Tibial nerve (tissue), 4 donors: ENCODE results near the gene GALNT13. TPM values are rescaled to one million over a fixed set of nuclear protein-coding genes. Genes with fewer than 3 reads are reported as not detected.

Experiments
- DNase-seq, 2 donors: peaks; one replicate each; pipeline ENCODE4 v3.0.0-alpha.2; 2019; ENCODE audit warnings: low spot score in 2 of 2
- H3K27ac ChIP-seq, 4 donors: fragments of 200-600 bp; sonication (generic) in 3 of 4; one replicate each; pipeline ENCODE4 v1.5.1; 2017 to 2019; ENCODE audit warnings: mild to moderate bottlenecking in 1 of 4
- H3K27me3 ChIP-seq, 2 donors: fragments of 200-600 bp; sonication (generic) in 1 of 2; one replicate each; pipeline versions ENCODE4 v1.5.1 to v1.6.0; 2017 to 2019
- H3K36me3 ChIP-seq, 3 donors: fragments of 200-600 bp; sonication (generic); one replicate each; pipeline ENCODE4 v1.5.1; 2018 to 2019
- H3K4me1 ChIP-seq, 4 donors: fragments of 200-600 bp; sonication (generic) in 3 of 4; one replicate each; pipeline ENCODE4 v1.5.1; 2017 to 2019
- H3K4me3 ChIP-seq, 4 donors: fragments of 200-600 bp; sonication (generic) in 3 of 4; one replicate each; pipeline ENCODE4 v1.5.1; 2017 to 2019; ENCODE audit warnings: mild to moderate bottlenecking in 1 of 4, moderate library complexity in 1 of 4
- H3K9me3 ChIP-seq, 4 donors: fragments of 200-600 bp; sonication (generic) in 3 of 4; one replicate each; pipeline ENCODE4 v1.5.1; 2017 to 2019
- CTCF ChIP-seq, 5 experiments: fragments of 200-600 bp in 3 of 5; fragments of 450-650 bp in 2 of 5; sonication (generic) in 3 of 5; IDR thresholded peaks; one replicate each; pipeline ENCODE4 v1.5.1; 2016 to 2019; ENCODE audit warnings: antibody characterized with exemption in 5 of 5, mild to moderate bottlenecking in 3 of 5, moderate library complexity in 2 of 5
- EP300 ChIP-seq, 2 donors: sonication (generic); formaldehyde crosslinking; IDR thresholded peaks; one replicate each; pipeline ENCODE4 v1.6.1; 2017; ENCODE audit warnings: antibody characterized with exemption in 2 of 2, mild to moderate bottlenecking in 1 of 2
- POLR2A ChIP-seq, 2 donors: fragments of 450-650 bp; IDR thresholded peaks; one replicate each; pipeline ENCODE4 v1.6.1; 2017; ENCODE audit warnings: antibody characterized with exemption in 2 of 2, mild to moderate bottlenecking in 2 of 2, moderate library complexity in 2 of 2
- WGBS, 2 donors: methylation state at CpG; one replicate each; pipeline ENCODE4 v1.1.5; 2018; 5-methylcytosine and 5-hydroxymethylcytosine counted together
- total RNA-seq, 4 donors: library from RNA; depleted of rRNA; stranded (reverse); fragments of >200 nt; gene quantifications; one replicate each; pipeline ENCODE4 v1.1.0, GENCODE V29; 2016

GALNT13 gene
- total RNA-seq, 4 donors from 2014 or later, result under 0.01 to 3.1 (median 1.3) TPM; not detected in 1

- TF ChIP-seq EP300 (IDR thresholded peaks at IDR 0.05) (no peak), CTCF (IDR thresholded peaks at IDR 0.05) (no peak), POLR2A (IDR thresholded peaks at IDR 0.05) (no peak)
- WGBS, 2 donors, result 28 to 40% methylated on average over 2 of the region's 2 CpGs
- H3K27me3 ChIP-seq, result no peaks in the 10 kb centered on the region
- no peaks in the 10 kb centered on the region for H3K36me3 ChIP-seq
- H3K9me3 ChIP-seq, result peaks cover 0 to 19% (median 8%) of the 10 kb centered on the region in 4 donors
- H3K4me3 ChIP-seq, result no peak overlapping the region
- H3K27ac ChIP-seq, result no peak overlapping the region
- no peak for DNase-seq
- H3K4me1 ChIP-seq, result no peaks in the 10 kb centered on the region
Observed at GRCh38 chr2:154187948-154188347, 316.2 kb downstream of the GALNT13 start.

- no peak overlapping the region for H3K27ac ChIP-seq
- WGBS, 2 donors, result 61 to 69% methylated on average over 2 of the region's 2 CpGs
- no peak for TF ChIP-seq EP300 (IDR thresholded peaks at IDR 0.05)
- TF ChIP-seq CTCF (IDR thresholded peaks at IDR 0.05), result no peak
- H3K36me3 ChIP-seq, result no peaks in the 10 kb centered on the region
- no peak for DNase-seq
- H3K27me3 ChIP-seq, result no peaks in the 10 kb centered on the region
- H3K4me1 ChIP-seq, result no peaks in the 10 kb centered on the region
- H3K4me3 ChIP-seq, result no peak overlapping the region
- peaks cover 0 to 12% (median 6%) of the 10 kb centered on the region in 4 donors for H3K9me3 ChIP-seq
Observed at GRCh38 chr2:154189953-154190352, 318.2 kb downstream of the GALNT13 start.

GRCh38 chr2:154193246-154193645, 321.5 kb downstream of the GALNT13 start:
- no peak for DNase-seq
- no peak overlapping the region for H3K4me3 ChIP-seq
- H3K27ac ChIP-seq, result no peak overlapping the region
- no peaks in the 10 kb centered on the region for H3K4me1 ChIP-seq
- WGBS, 2 donors, result 57 to 74% methylated on average over 2 of the region's 2 CpGs
- no peaks in the 10 kb centered on the region for H3K36me3 ChIP-seq
- no peak for TF ChIP-seq POLR2A (IDR thresholded peaks at IDR 0.05)
- no peak for TF ChIP-seq EP300 (IDR thresholded peaks at IDR 0.05)
- no peak for TF ChIP-seq CTCF (IDR thresholded peaks at IDR 0.05)
- no peaks in the 10 kb centered on the region for H3K9me3 ChIP-seq
- H3K27me3 ChIP-seq, result no peaks in the 10 kb centered on the region

- 51 to 55% methylated on average over 5 of the region's 5 CpGs for WGBS, 2 donors
Observed at GRCh38 chr2:154194909-154195643, 323.4 kb downstream of the GALNT13 start.

More at GRCh38 chr2:154194909-154195643, 323.4 kb downstream of the GALNT13 start:
- DNase-seq, result no peak
- H3K36me3 ChIP-seq, result no peaks in the 10 kb centered on the region
- no peak for TF ChIP-seq POLR2A (IDR thresholded peaks at IDR 0.05)
- no peak for TF ChIP-seq CTCF (IDR thresholded peaks at IDR 0.05)
- no peak for TF ChIP-seq EP300 (IDR thresholded peaks at IDR 0.05)
- no peak overlapping the region for H3K4me3 ChIP-seq
- H3K27ac ChIP-seq, result no peak overlapping the region
- no peaks in the 10 kb centered on the region for H3K9me3 ChIP-seq
- no peaks in the 10 kb centered on the region for H3K27me3 ChIP-seq
- H3K4me1 ChIP-seq, result no peaks in the 10 kb centered on the region
